GM18517 (cell line): ENCODE data around the gene BBS5.
"Not testable (repeated sequence)": the region's sequence is repeated elsewhere in the genome, so short reads cannot be mapped to it uniquely, and the experiment has no call there.

Source experiments
- ATAC-seq: cut with Tn5 transposase; IDR thresholded peaks from one replicate; pipeline ENCODE4 v1.9.1; 2021; ENCODE audit warnings: mild to moderate bottlenecking, moderate library complexity; ENCODE audit not compliant: unreplicated experiment

Gene BBS5

GRCh38 chr2:169539460-169539859, 60.2 kb downstream of the BBS5 start:
- ATAC-seq, result not testable (repeated sequence)

- ATAC-seq, result no peak
Measured at GRCh38 chr2:169540146-169540545, 60.9 kb downstream of the BBS5 start.

GRCh38 chr2:169542433-169542832, 63.1 kb downstream of the BBS5 start:
- no peak for ATAC-seq

GRCh38 chr2:169546756-169547155, 67.5 kb downstream of the BBS5 start:
- no peak for ATAC-seq
